Measurements from ENCODE around the gene NBPF1. TPM values are rescaled to one million over a fixed set of nuclear protein-coding genes. Genes with fewer than 3 reads are reported as not detected.

NBPF1 gene
- total RNA-seq, 3 donors from 2014 or later: 36.7 to 53.9 (median 42.7) TPM

Other genes starting within 250 kb of the NBPF1 start
- 10 to 100 TPM; 59.0 to 77.4 (median 61.3) TPM for gene SZRD1, start 246.3 kb downstream of the NBPF1 start, total RNA-seq
- not detected for gene SPATA21, start 176.1 kb downstream of the NBPF1 start, total RNA-seq
- 10 to 100 TPM; 61.2 to 64.0 (median 62.9) TPM for gene NECAP2, start 172.8 kb downstream of the NBPF1 start, total RNA-seq
- under 1 TPM; under 0.01 TPM for gene RNU1-1, start 99.3 kb downstream of the NBPF1 start, total RNA-seq
- under 1 TPM; under 0.01 TPM for gene RNU1-3, start 53.4 kb upstream of the NBPF1 start, total RNA-seq
- gene RNU1-4, start 127.0 kb upstream of the NBPF1 start, total RNA-seq: under 1 TPM; under 0.01 TPM